SK-N-MC (cell line): Measurements from ENCODE around the gene ERH.
"Not testable (repeated sequence)": the region's sequence is repeated elsewhere in the genome, so short reads cannot be mapped to it uniquely, and the experiment has no call there.

ENCODE experiments used
- DNase-seq: peaks from one replicate; pipeline ENCODE4 v3.0.0-alpha.2; 2011; ENCODE audit warnings: low read depth, low spot score
- H3K27ac ChIP-seq: fragments of 200-600 bp; sonication (generic); 2 replicates; pipeline ENCODE4 v1.5.1; 2016; ENCODE audit warnings: mixed run types
- H3K36me3 ChIP-seq: fragments of 200-600 bp; sonication (generic); 2 replicates; pipeline ENCODE4 v1.6.1; 2017; ENCODE audit warnings: antibody characterized with exemption, low read length, mixed read lengths; ENCODE audit not compliant: insufficient read depth
- H3K4me3 ChIP-seq: fragments of 200-600 bp; sonication (generic); 2 replicates; pipeline ENCODE4 v1.5.1; 2016
- H3K9ac ChIP-seq: fragments of 200-600 bp; sonication (generic); 2 replicates; pipeline ENCODE4 v1.8.0; 2017; ENCODE audit warnings: mixed run types, mixed read lengths; ENCODE audit not compliant: insufficient read length
- H3K9me3 ChIP-seq: fragments of 200-600 bp; sonication (generic); 2 replicates; pipeline ENCODE4 v1.6.1; 2017; ENCODE audit warnings: low read depth, mild to moderate bottlenecking, antibody characterized with exemption, low read length, moderate library complexity, mixed read lengths
- EZH2 ChIP-seq: fragments of 200-600 bp; sonication (generic); IDR thresholded peaks from one replicate; pipeline ENCODE4 v1.6.1; 2017; ENCODE audit warnings: antibody characterized with exemption
- FOXP2 ChIP-seq: optimal IDR thresholded peaks from 2 replicates; pipeline ENCODE3; 2011; ENCODE audit warnings: mild to moderate bottlenecking, moderate library complexity; ENCODE audit not compliant: insufficient read depth; ENCODE audit errors: extremely low read length, control extremely low read depth
- POLR2AphosphoS5 ChIP-seq: IDR thresholded peaks from 2 replicates; pipeline ENCODE4 v1.6.1; 2012; ENCODE audit warnings: mild to moderate bottlenecking, low read depth, low read length, borderline replicate concordance

ERH gene

GRCh38 chr14:69428289-69428998 is 30.3 kb upstream of the ERH start:
- Histone ChIP-seq H3K4me3 (no peak overlapping the region), H3K27ac (no peak overlapping the region), H3K9me3 (no peaks in the 10 kb centered on the region), H3K36me3 (peaks cover 41% of the 10 kb centered on the region), H3K9ac (no peak overlapping the region)
- no peak for DNase-seq
- TF ChIP-seq EZH2 = no peak
- no peak for TF ChIP-seq POLR2AphosphoS5
- no peak for TF ChIP-seq FOXP2

- Histone ChIP-seq H3K27ac (no peak overlapping the region), H3K9me3 (no peaks in the 10 kb centered on the region), H3K36me3 (peaks cover 41% of the 10 kb centered on the region), H3K9ac (no peak overlapping the region), H3K4me3 (no peak overlapping the region)
- TF ChIP-seq EZH2 (no peak), POLR2AphosphoS5 (no peak), FOXP2 (no peak)
- no peak for DNase-seq
These were observed 29.5 kb upstream of the ERH start for GRCh38 chr14:69427596-69427995.

DNA sequence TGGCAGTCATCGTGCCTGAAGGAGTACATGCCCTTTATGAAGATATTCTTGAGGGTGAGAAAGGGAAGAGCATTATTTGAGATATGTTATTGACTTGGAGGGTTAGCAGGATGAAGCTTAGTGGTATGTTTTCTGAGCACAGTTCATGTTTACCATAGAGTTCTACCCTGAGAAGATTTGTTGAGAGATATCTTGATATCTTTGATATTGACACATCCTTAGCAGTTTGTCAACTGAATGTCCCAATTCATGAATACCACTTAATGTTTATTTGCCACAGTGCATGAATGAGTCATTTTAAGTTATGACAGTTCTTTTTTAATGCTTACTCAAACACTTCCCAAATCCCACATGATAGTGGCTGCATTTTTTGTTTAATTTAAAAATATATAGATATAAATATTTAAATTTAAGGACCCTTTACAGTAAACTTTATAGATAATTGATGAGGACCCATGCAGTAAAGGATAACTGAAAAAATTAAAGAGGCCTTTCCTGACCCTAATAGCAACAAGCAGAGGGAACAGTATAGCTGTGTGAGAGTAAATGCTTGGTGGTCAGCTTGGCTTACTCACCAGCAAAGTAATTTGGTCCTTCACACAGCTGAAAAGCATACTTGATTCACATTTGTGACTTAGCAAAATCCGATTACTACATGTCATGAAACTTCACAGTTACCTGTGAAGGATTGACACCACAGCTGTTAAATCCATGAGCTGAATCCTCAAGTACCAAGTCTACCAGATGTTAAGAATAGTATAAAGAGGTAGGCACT is 26.2 kb upstream of the ERH start:
- DNase-seq = no peak
- Histone ChIP-seq H3K9ac (no peak overlapping the region), H3K4me3 (no peak overlapping the region), H3K27ac (no peak overlapping the region), H3K9me3 (no peaks in the 10 kb centered on the region), H3K36me3 (peaks cover 42% of the 10 kb centered on the region)
- TF ChIP-seq EZH2 (no peak), POLR2AphosphoS5 (no peak), FOXP2 (no peak)

DNA sequence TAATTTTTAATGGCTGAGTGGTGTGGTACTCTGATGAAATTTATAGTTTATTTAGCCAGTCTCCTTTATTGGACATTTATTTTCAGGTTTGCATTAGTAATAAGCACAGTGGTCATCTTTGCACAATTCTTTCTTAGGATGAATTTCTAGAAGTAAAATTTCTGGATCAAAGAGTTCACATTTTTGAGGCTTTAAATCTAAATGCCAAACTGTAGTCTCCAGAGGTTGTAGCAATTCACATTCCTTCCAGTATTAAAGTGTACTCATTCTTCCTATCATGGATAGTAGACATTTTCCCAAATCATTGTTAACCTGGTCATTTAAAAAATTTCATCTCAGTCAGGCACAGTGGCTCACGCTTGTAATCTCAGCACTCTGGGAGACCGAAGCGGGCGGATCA is 25.2 kb upstream of the ERH start:
- H3K4me3 ChIP-seq = no peak overlapping the region
- TF ChIP-seq FOXP2 = no peak
- TF ChIP-seq POLR2AphosphoS5 = no peak

GRCh38 chr14:69416087-69416486 is 18.0 kb upstream of the ERH start:
- not testable (repeated sequence) for H3K9me3 ChIP-seq, H3K4me3 ChIP-seq, DNase-seq

More for the DNA sequence above, 25.2 kb upstream of the ERH start:
- DNase-seq = no peak
- no peak overlapping the region for H3K9ac ChIP-seq
- H3K27ac ChIP-seq = no peak overlapping the region
- H3K36me3 ChIP-seq = peaks cover 38% of the 10 kb centered on the region
- no peaks in the 10 kb centered on the region for H3K9me3 ChIP-seq

DNA sequence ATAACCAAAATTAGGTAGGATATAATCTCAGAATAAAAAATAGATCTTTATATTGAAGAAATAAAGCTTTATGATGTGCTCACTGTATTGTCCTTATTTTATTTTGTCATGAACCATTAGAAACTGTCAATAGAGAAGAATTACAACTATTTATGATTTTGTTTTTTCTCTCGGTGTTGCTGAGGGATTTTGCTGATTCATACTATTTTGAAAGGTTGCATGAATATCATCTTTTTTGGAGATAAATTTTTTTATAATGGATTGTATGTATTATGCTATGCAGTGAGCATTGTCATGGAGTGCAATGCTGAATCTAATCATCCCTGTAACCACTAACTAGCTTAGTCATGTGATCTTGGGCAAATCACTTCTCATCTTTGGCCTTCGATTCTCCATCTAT is 15.4 kb upstream of the ERH start:
- no peak overlapping the region for H3K4me3 ChIP-seq
- DNase-seq = no peak
- H3K27ac ChIP-seq = no peak overlapping the region
- peaks cover 6% of the 10 kb centered on the region; the same call in 1 of the 2 replicates for H3K9me3 ChIP-seq
- no peak overlapping the region for H3K9ac ChIP-seq
- H3K36me3 ChIP-seq = no peaks in the 10 kb centered on the region
- TF ChIP-seq EZH2 (no peak), FOXP2 (no peak), POLR2AphosphoS5 (no peak)

More at GRCh38 chr14:69416087-69416486, 18.0 kb upstream of the ERH start:
- not testable (repeated sequence) for H3K36me3 ChIP-seq, H3K27ac ChIP-seq, H3K9ac ChIP-seq

DNA sequence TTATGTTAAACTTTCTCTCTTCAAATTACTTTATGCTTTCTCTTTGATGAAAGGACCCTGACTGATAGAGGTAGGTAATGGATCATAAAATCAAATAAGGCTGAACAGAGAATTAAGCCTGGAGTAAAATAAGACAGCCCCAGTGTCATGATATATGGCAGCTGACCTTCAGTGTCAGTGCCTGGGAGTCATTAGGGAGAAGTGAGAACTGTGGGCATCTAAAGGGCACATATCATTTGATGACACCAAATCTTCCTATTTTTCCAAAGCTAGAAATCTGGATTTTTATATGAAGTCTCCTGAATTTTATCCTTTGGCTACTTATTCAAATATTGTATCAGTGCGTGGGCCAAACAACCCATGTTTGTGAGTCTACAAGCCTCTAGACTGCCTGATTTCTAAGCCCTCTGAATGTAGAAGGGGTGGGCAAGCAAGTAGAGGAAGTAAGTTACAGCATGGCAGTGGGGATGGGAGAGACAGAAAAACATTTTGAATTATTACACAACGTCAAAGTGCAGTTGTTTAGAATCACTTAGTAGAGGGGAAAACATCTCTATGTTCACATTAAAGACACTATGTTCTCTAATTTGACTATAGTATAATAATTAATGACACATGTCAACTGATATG is 10.3 kb upstream of the ERH start:
- Histone ChIP-seq H3K9me3 (no peaks in the 10 kb centered on the region), H3K27ac (no peak overlapping the region), H3K9ac (no peak overlapping the region), H3K4me3 (no peak overlapping the region), H3K36me3 (peaks cover 17% of the 10 kb centered on the region)
- no peak for DNase-seq
- TF ChIP-seq FOXP2 = no peak
- TF ChIP-seq EZH2 = no peak
- TF ChIP-seq POLR2AphosphoS5 = no peak

- H3K9ac ChIP-seq = no peak overlapping the region
- no peak overlapping the region for H3K27ac ChIP-seq
- TF ChIP-seq POLR2AphosphoS5 = no peak
- no peak for TF ChIP-seq FOXP2
- no peak for TF ChIP-seq EZH2
- no peak for DNase-seq
- H3K4me3 ChIP-seq = no peak overlapping the region
- H3K9me3 ChIP-seq = no peaks in the 10 kb centered on the region
- H3K36me3 ChIP-seq = peaks cover 17% of the 10 kb centered on the region
These were observed 7.7 kb upstream of the ERH start for GRCh38 chr14:69405762-69406161.
